MM.1S (cell line): ENCODE measurements around the gene PSG3.
"Not testable (repeated sequence)": the region's sequence is repeated elsewhere in the genome, so short reads cannot be mapped to it uniquely, and the experiment has no call there.

ENCODE experiments used
- DNase-seq: peaks from one replicate; pipeline ENCODE4 v3.0.0-alpha.2; 2015
- H2AFZ ChIP-seq: fragments of 300-600 bp; sonication (generic); 2 replicates; pipeline ENCODE4 v1.6.0; 2016; ENCODE audit warnings: antibody characterized with exemption, low read length
- H3F3A ChIP-seq: fragments of 300-600 bp; sonication (generic); 2 replicates; pipeline ENCODE4 v1.6.1; 2016; ENCODE audit warnings: mild to moderate bottlenecking, antibody characterized with exemption, low read length, moderate library complexity, mixed read lengths; ENCODE audit not compliant: insufficient read depth
- H3K27ac ChIP-seq: fragments of 300-600 bp; sonication (generic); 2 replicates; pipeline ENCODE4 v1.5.1; 2016; ENCODE audit warnings: mild to moderate bottlenecking, low read length
- H3K27me3 ChIP-seq: fragments of 300-600 bp; sonication (generic); replicated peaks from 2 replicates; pipeline ENCODE4 v1.6.0; 2016; ENCODE audit warnings: low read length; ENCODE audit not compliant: insufficient read depth
- H3K36me3 ChIP-seq: fragments of 300-600 bp; sonication (generic); replicated peaks from 2 replicates; pipeline ENCODE4 v1.6.1; 2016; ENCODE audit warnings: mild to moderate bottlenecking, low read length, mixed read lengths; ENCODE audit not compliant: insufficient read depth
- H3K4me1 ChIP-seq: fragments of 300-600 bp; sonication (generic); 2 replicates; pipeline ENCODE4 v1.6.1; 2016; ENCODE audit warnings: low read length, mixed read lengths
- H3K4me2 ChIP-seq: fragments of 300-600 bp; sonication (generic); 2 replicates; pipeline ENCODE4 v1.6.0; 2016; ENCODE audit warnings: low read depth, low read length
- H3K4me3 ChIP-seq: fragments of 300-600 bp; sonication (generic); 2 replicates; pipeline ENCODE4 v1.5.1; 2016; ENCODE audit warnings: low read length, mixed read lengths
- H3K79me2 ChIP-seq: fragments of 300-600 bp; sonication (generic); 2 replicates; pipeline ENCODE4 v1.6.1; 2016; ENCODE audit warnings: mixed run types, low read length, mixed read lengths
- H3K9ac ChIP-seq: fragments of 300-600 bp; sonication (generic); 2 replicates; pipeline ENCODE4 v1.6.1; 2016; ENCODE audit warnings: low read length, mixed read lengths
- H3K9me2 ChIP-seq: fragments of 300-600 bp; sonication (generic); replicated peaks from 2 replicates; pipeline ENCODE4 v1.6.1; 2016; ENCODE audit warnings: mild to moderate bottlenecking, low read length, mixed read lengths; ENCODE audit not compliant: insufficient read depth
- H3K9me3 ChIP-seq: fragments of 300-600 bp; sonication (generic); replicated peaks from 2 replicates; pipeline ENCODE4 v1.6.1; 2016; ENCODE audit warnings: mild to moderate bottlenecking, low read length, mixed read lengths; ENCODE audit not compliant: insufficient read depth
- H4K20me1 ChIP-seq: fragments of 300-600 bp; sonication (generic); 2 replicates; pipeline ENCODE4 v1.6.1; 2016; ENCODE audit warnings: mild to moderate bottlenecking, low read length, moderate library complexity, mixed read lengths; ENCODE audit not compliant: insufficient read depth
- CTCF ChIP-seq: fragments of 300-600 bp; sonication (generic); IDR thresholded peaks from 2 replicates; pipeline ENCODE4 v1.5.1; 2016; ENCODE audit warnings: antibody characterized with exemption, low read length, mixed read lengths
- EZH2 ChIP-seq: fragments of 300-600 bp; sonication (generic); optimal IDR thresholded peaks from 2 replicates; pipeline ENCODE3; 2017; ENCODE audit warnings: low read depth, mild to moderate bottlenecking, antibody characterized with exemption, low read length, mixed read lengths
- EZH2phosphoT487 ChIP-seq: fragments of 300-600 bp; sonication (generic); IDR thresholded peaks from 2 replicates; pipeline ENCODE4 v1.6.1; 2018; ENCODE audit warnings: antibody characterized with exemption, low read length

PSG3 gene

GRCh38 chr19:42764836-42765235, 24.6 kb upstream of the PSG3 start:
- Histone ChIP-seq H3K4me1 (no peaks in the 10 kb centered on the region), H3F3A (no peaks in the 10 kb centered on the region)

DNA sequence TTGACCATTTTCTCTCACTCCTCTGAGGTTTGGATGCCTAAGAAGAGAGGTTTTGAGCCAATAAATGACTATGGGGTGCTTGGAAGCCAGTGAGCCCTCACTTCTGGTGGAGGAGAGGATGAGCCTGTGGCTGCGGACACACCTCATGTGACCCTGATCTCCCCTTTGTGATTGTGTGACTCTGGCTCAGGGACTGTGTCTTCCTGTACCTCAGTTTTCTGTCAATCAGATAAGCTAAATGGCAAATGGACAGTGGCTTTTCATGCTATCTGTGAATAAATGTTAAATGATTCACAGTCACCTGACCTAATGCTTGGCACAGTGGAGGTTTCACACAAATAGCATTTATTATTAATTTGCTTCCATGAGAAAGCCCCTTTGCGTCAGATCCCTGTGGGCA, 22.5 kb upstream of the PSG3 start:
- no peaks in the 10 kb centered on the region for H3K4me1 ChIP-seq
- H3K4me3 ChIP-seq: no peak overlapping the region
- H3K27me3 ChIP-seq: no peaks in the 10 kb centered on the region
- no peak for DNase-seq
- H3K9me3 ChIP-seq: no peaks in the 10 kb centered on the region
- no peak overlapping the region for H2AFZ ChIP-seq
- no peaks in the 10 kb centered on the region for H4K20me1 ChIP-seq
- H3K36me3 ChIP-seq: no peaks in the 10 kb centered on the region
- H3F3A ChIP-seq: no peaks in the 10 kb centered on the region
- H3K79me2 ChIP-seq: no peaks in the 10 kb centered on the region
- TF ChIP-seq EZH2phosphoT487: no peak
- TF ChIP-seq CTCF: no peak
- no peak for TF ChIP-seq EZH2
- no peaks in the 10 kb centered on the region for H3K9me2 ChIP-seq
- H3K27ac ChIP-seq: no peak overlapping the region
- H3K9ac ChIP-seq: no peak overlapping the region
- H3K4me2 ChIP-seq: no peak overlapping the region

More at GRCh38 chr19:42764836-42765235, 24.6 kb upstream of the PSG3 start:
- H4K20me1 ChIP-seq: no peaks in the 10 kb centered on the region
- H3K9me3 ChIP-seq: no peaks in the 10 kb centered on the region
- H3K9ac ChIP-seq: no peak overlapping the region
- H3K27ac ChIP-seq: no peak overlapping the region
- no peak overlapping the region for H3K4me2 ChIP-seq
- H3K79me2 ChIP-seq: no peaks in the 10 kb centered on the region
- no peaks in the 10 kb centered on the region for H3K27me3 ChIP-seq
- H2AFZ ChIP-seq: no peak overlapping the region
- no peak for DNase-seq
- H3K4me3 ChIP-seq: no peak overlapping the region
- H3K9me2 ChIP-seq: no peaks in the 10 kb centered on the region
- no peak for TF ChIP-seq EZH2
- no peaks in the 10 kb centered on the region for H3K36me3 ChIP-seq

- not testable (repeated sequence) for H3K79me2 ChIP-seq, H3K27me3 ChIP-seq, H2AFZ ChIP-seq, H3K36me3 ChIP-seq, H3K4me1 ChIP-seq, H3K9me2 ChIP-seq, H4K20me1 ChIP-seq, H3F3A ChIP-seq, H3K9me3 ChIP-seq, H3K27ac ChIP-seq, H3K4me2 ChIP-seq, H3K4me3 ChIP-seq, DNase-seq, H3K9ac ChIP-seq
Measured at GRCh38 chr19:42761924-42762295, 21.6 kb upstream of the PSG3 start.

DNA sequence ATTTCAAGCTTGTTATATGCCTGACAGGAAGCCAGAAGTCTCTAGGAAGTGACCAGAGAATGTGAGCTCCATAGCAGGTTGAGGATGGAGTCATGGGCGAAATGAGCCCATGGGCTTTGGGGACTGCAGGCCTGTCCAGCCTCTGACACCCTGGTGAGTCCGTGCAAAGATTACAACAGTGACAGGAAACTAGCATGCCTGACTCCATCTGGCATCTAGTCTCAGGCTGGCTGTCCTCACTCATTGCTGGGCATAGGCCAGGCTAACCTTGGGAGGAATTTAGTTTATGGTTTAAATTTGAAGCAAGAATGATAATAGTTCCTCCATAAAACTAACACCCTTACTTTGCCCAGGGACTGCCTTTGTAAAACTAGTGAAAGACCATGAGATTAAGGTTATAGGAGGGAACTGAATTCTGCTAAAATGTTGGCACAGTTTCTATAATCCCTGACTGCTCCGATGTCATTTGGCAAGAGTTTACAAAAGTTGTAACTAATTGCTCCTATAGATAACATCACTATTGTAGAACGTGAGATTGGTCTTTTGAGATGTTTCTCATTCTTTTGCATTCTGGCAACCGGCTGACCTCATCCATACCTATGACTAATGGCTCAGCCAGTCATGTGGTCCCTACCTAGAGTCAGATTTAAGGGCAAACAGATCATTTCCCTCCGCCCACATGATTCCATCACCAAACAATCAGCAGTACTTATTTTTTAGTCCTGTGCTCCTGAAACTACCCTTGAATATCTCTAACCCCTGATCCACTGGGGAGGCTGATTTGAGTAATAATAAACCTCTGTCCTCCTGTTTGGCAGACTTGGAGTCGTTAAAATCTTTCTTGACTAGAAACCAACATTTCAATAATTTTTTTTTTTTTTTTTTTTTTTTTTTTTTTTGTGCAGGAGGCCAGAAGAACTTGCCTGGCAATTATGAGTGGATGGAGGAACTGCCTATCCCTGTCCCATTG, 21.0 kb upstream of the PSG3 start:
- H3K36me3 ChIP-seq, H3K4me1 ChIP-seq, H4K20me1 ChIP-seq, H2AFZ ChIP-seq, H3K9me3 ChIP-seq, H3K4me2 ChIP-seq, DNase-seq, H3K27me3 ChIP-seq, H3K9me2 ChIP-seq, H3K79me2 ChIP-seq, H3K9ac ChIP-seq, H3K4me3 ChIP-seq, H3K27ac ChIP-seq, H3F3A ChIP-seq: not testable (repeated sequence)

- not testable (repeated sequence) for H3K4me1 ChIP-seq, H2AFZ ChIP-seq, DNase-seq
Measured at GRCh38 chr19:42758667-42759066, 18.4 kb upstream of the PSG3 start.

DNA sequence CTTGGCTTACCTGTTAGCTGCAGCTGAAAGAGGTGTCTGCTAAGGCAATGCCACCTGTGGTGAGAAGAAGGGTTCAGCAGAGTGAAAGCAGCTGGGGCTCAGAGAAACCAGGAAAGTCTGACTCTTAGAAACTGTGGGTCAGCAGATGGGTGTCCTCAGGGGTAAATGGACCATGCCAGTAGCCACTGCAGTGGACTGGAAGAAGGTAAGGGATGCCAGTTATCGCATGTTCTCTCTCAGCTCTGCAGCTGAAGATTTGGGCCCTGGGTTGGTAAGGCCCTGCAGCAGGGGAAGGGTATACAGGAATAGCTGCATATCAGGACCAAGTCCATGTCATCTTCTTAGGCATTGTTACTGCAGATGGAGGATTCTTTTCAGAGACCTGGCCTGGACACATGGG, 12.0 kb upstream of the PSG3 start:
- not testable (repeated sequence) for H3K9me3 ChIP-seq, H3K36me3 ChIP-seq, H3K9ac ChIP-seq, H3F3A ChIP-seq, H3K27ac ChIP-seq, H3K9me2 ChIP-seq, H2AFZ ChIP-seq, H4K20me1 ChIP-seq, H3K27me3 ChIP-seq, H3K4me1 ChIP-seq, DNase-seq, H3K4me2 ChIP-seq, H3K79me2 ChIP-seq, H3K4me3 ChIP-seq

More at GRCh38 chr19:42758667-42759066, 18.4 kb upstream of the PSG3 start:
- H3K27ac ChIP-seq, H4K20me1 ChIP-seq, H3F3A ChIP-seq, H3K4me2 ChIP-seq, H3K4me3 ChIP-seq, H3K36me3 ChIP-seq, H3K27me3 ChIP-seq, H3K9ac ChIP-seq, H3K9me2 ChIP-seq, H3K9me3 ChIP-seq, H3K79me2 ChIP-seq: not testable (repeated sequence)
